Stomach (tissue), 4 donors: ENCODE data around the gene UBE2R2.

Experiments used
- EP300 ChIP-seq: sonication (generic); formaldehyde crosslinking; IDR thresholded peaks from one replicate; pipeline ENCODE4 v1.6.1; 2017; ENCODE audit warnings: antibody characterized with exemption
- POLR2A ChIP-seq, 4 donors: fragments of 450-650 bp; IDR thresholded peaks; one replicate each; pipeline ENCODE4 v1.6.1; 2016; ENCODE audit warnings: antibody characterized with exemption in 4 of 4, control low read depth in 2 of 4, mild to moderate bottlenecking in 1 of 4, moderate library complexity in 1 of 4
- POLR2AphosphoS5 ChIP-seq, 3 donors: sonication (generic); formaldehyde crosslinking; IDR thresholded peaks; one replicate each; pipeline ENCODE4 v1.6.1; 2016; ENCODE audit warnings: antibody characterized with exemption in 3 of 3
- TF ChIP-seq, protein P1 (sequence below), 7 experiments: fragments of 450-650 bp in 4 of 7; fragments of 200-600 bp in 3 of 7; sonication (generic) in 3 of 7; IDR thresholded peaks; one replicate each; pipeline ENCODE4 v1.5.1; 2016 to 2019; ENCODE audit warnings: antibody characterized with exemption in 7 of 7, control low read depth in 2 of 7, mild to moderate bottlenecking in 1 of 7

DNA sequence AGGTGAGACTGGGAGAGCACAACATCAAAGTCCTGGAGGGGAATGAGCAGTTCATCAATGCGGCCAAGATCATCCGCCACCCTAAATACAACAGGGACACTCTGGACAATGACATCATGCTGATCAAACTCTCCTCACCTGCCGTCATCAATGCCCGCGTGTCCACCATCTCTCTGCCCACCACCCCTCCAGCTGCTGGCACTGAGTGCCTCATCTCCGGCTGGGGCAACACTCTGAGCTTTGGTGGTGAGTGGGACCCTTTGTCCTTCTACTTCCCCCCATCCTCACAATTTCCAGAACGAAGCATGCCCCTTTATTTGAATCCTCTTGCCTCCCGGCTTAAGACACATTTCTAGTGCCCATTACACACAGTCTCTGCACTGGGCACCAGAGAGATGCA, 19.1 kb upstream of the UBE2R2 start:
- TF ChIP-seq, protein P1, sequence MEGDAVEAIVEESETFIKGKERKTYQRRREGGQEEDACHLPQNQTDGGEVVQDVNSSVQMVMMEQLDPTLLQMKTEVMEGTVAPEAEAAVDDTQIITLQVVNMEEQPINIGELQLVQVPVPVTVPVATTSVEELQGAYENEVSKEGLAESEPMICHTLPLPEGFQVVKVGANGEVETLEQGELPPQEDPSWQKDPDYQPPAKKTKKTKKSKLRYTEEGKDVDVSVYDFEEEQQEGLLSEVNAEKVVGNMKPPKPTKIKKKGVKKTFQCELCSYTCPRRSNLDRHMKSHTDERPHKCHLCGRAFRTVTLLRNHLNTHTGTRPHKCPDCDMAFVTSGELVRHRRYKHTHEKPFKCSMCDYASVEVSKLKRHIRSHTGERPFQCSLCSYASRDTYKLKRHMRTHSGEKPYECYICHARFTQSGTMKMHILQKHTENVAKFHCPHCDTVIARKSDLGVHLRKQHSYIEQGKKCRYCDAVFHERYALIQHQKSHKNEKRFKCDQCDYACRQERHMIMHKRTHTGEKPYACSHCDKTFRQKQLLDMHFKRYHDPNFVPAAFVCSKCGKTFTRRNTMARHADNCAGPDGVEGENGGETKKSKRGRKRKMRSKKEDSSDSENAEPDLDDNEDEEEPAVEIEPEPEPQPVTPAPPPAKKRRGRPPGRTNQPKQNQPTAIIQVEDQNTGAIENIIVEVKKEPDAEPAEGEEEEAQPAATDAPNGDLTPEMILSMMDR (IDR thresholded peaks at IDR 0.05) = no peak
- TF ChIP-seq POLR2AphosphoS5 (IDR thresholded peaks at IDR 0.05) = no peak
- no peak for TF ChIP-seq EP300
- TF ChIP-seq POLR2A (IDR thresholded peaks at IDR 0.05) = no peak
